Activated T-helper 9 cell treated with anti-CD3 and anti-CD28 coated beads, Interleukin-2, amount 50 U/mL, for 16 hours (primary cell): ENCODE data around the gene PDXDC1.
"Not testable (repeated sequence)": the region's sequence is repeated elsewhere in the genome, so short reads cannot be mapped to it uniquely, and the experiment has no call there.

ENCODE experiments used
- DNase-seq: peaks from one replicate; pipeline ENCODE4 v3.0.0-alpha.2; 2020; ENCODE audit warnings: low read depth

The PDXDC1 gene

GRCh38 chr16:15163055-15163454, 188.2 kb downstream of the PDXDC1 start:
- DNase-seq, result not testable (repeated sequence)

DNA sequence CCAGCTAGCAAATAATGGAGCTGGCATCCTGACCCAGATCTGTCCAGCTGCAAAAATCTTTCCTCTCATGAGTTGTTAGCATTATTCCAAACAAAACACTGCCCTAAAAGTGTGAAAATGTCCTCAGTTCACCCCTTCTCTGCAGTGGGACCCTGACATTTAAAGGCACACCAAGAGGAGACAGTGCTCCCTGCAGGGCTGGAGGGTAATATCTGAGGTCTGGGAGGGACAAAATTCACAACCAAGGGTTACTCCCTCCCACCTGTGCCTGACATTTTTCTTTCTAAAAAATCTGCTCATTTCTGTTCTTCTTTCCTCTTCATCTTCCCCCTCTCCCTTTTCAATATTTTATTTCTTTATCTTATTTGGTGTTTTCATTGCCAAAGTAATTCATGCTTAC, 191.4 kb downstream of the PDXDC1 start:
- not testable (repeated sequence) for DNase-seq

GRCh38 chr16:15168303-15168702, 193.5 kb downstream of the PDXDC1 start:
- DNase-seq, result not testable (repeated sequence)

GRCh38 chr16:15168953-15169652, 194.3 kb downstream of the PDXDC1 start:
- not testable (repeated sequence) for DNase-seq

- DNase-seq, result not testable (repeated sequence)
Measured at GRCh38 chr16:15179909-15180308, 205.1 kb downstream of the PDXDC1 start.

DNA sequence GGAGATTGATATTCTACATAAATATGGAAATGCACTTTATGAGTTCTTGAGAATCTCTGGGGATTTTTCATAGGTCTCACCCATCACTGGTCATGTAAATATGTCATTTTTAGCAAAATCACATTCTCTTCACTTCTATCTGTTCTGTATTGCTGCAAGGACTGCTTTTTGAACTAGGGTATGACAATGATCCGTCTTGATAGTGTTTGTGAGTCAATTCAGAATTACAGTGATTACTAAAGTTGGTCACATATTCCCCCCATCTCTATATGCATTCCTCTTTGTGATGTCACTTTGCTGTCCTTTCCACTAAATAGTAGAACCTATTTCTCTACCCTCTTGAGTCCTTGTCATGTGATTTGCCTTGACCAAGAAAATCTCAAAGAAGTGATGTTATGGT, 206.1 kb downstream of the PDXDC1 start:
- DNase-seq, result not testable (repeated sequence)

DNA sequence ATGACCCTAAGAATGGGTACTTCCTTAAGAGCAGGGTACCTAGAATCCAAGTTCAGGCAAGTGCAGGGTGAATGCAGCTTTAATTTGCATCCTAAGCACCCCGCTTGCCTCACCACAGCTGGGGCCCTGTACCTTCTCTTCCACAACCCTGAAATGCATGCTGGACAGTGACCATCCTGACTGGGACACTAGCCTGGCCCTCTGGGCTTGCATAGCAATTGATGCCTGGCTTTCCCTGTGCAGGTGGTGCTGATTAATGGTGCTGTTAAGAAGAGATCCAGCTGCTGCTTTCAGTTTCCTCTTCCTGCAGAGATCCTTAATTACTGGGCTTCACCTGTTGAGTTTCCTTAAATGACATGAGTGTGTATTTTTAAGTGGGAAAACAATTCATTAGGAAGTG, 209.2 kb downstream of the PDXDC1 start:
- DNase-seq, result not testable (repeated sequence)
